Activated naive CD8-positive, alpha-beta T cell (primary cell): ENCODE measurements around the gene CCN6.
A peak's percentile ranks its signal among the peaks of the same experiment; 100 is the strongest.

Experiments used
- H3K27ac Mint-ChIP-seq: one replicate; pipeline ENCODE4 v1.8.0; 2021; ENCODE audit warnings: mixed read lengths
- H3K27me3 Mint-ChIP-seq: one replicate; pipeline ENCODE4 v1.8.0; 2021; ENCODE audit warnings: mixed read lengths
- H3K36me3 Mint-ChIP-seq: one replicate; pipeline ENCODE4 v1.8.0; 2021; ENCODE audit warnings: mixed read lengths
- H3K4me1 Mint-ChIP-seq: one replicate; pipeline ENCODE4 v1.8.0; 2021; ENCODE audit warnings: low read depth, mixed read lengths
- H3K4me3 Mint-ChIP-seq: one replicate; pipeline ENCODE4 v1.8.0; 2021; ENCODE audit warnings: mild to moderate bottlenecking, mixed read lengths
- H3K9me3 Mint-ChIP-seq: one replicate; pipeline ENCODE4 v1.8.0; 2021; ENCODE audit warnings: low read depth, mixed read lengths

CCN6 gene

DNA sequence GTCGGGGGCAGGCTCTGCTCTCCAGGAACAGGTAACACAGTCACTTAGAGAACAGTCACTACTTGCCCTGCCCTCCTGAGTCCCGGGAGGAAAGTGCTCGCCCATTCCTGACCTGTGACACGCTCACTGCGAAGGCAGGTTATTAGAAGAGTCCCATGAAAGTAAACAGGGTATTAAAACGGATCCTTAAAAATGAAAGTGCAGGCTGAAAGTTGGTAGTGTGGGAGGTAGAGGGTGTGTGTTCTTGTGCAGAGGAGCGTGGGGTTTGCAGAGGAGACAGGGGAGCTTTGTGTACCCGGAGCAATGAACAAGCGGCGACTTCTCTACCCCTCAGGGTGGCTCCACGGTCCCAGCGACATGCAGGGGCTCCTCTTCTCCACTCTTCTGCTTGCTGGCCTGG is at the start of gene CCN6:
Gene CCN6 (plus strand): TSS at position 104 of the 400 bp plus-strand sequence. CDS start 254 bp downstream, at position 358.
- Mint-ChIP-seq H3K27ac (no peak within 1 kb of the TSS), H3K36me3 (no peaks in the 10 kb centered on the region), H3K9me3 (no peaks in the 10 kb centered on the region)

DNA sequence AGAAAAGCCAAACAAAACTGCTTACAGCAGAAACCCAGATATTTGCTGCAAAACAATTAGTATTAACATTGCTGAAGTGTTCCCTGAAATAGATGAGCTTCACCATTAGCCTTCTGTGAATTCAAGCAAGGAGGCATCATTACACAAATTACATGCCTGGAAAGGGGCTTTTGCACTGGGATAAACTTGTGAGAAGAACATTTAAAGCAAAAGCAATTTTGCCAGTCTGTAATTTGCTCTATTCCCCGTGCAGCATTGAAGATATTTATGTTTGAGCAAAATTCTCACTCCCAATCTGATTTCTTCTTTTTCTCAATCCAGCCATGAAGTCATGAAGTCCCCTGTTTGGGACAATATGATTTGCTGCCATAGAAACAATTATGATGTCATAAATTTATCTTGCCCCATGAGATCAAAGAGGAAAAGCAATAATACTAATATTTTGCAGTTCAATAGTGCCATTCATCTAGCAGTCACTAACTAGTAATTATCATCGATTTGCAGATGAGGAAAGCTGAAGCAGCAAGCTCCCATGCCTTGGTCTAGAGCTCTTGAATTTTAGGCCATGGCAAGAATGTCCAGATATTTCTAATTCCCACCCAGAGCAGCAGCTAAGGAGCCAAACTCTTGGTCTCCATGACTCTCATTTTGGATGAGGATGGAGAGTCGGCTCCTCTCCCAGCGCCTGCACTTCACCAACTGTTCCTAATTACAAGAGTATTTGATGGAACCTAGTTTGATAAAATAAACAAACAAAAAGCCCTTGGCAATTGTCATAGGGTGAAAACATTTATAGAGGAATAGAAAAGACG is 49.5 kb upstream of the CCN6 start:
- H3K9me3 Mint-ChIP-seq, result no peaks in the 10 kb centered on the region
- peaks cover 12% of the 10 kb centered on the region for H3K4me1 Mint-ChIP-seq
- H3K27me3 Mint-ChIP-seq, result no peaks in the 10 kb centered on the region
- no peak overlapping the region for H3K27ac Mint-ChIP-seq
- H3K4me3 Mint-ChIP-seq, result no peak overlapping the region
- H3K36me3 Mint-ChIP-seq, result no peaks in the 10 kb centered on the region

More for the DNA sequence above, at the start of gene CCN6:
- H3K27me3 Mint-ChIP-seq, result no peaks in the 10 kb centered on the region
- no peak within 1 kb of the TSS for H3K4me3 Mint-ChIP-seq
- no peaks in the 10 kb centered on the region for H3K4me1 Mint-ChIP-seq

DNA sequence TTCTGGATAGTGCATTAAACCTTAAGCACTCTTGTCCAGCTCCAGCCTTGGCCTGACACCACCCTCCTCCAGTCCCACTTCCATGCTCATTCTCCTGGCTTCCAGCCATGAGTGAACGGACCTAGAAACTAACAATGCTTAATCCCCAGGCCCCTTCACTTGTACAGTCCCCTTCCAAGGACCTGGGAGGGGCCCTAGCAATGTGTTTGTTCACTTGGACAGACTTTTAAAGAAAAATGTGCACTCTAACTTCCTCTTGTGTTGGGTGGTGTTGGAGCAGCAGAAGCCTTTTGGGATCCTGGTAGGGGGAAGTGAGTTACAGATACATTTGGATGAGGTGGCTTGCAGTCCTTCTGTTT is 48.9 kb upstream of the CCN6 start:
- H3K36me3 Mint-ChIP-seq, result no peaks in the 10 kb centered on the region
- peaks cover 12% of the 10 kb centered on the region for H3K4me1 Mint-ChIP-seq
- H3K27ac Mint-ChIP-seq, result no peak overlapping the region
- no peak overlapping the region for H3K4me3 Mint-ChIP-seq
- no peaks in the 10 kb centered on the region for H3K9me3 Mint-ChIP-seq
- no peaks in the 10 kb centered on the region for H3K27me3 Mint-ChIP-seq

DNA sequence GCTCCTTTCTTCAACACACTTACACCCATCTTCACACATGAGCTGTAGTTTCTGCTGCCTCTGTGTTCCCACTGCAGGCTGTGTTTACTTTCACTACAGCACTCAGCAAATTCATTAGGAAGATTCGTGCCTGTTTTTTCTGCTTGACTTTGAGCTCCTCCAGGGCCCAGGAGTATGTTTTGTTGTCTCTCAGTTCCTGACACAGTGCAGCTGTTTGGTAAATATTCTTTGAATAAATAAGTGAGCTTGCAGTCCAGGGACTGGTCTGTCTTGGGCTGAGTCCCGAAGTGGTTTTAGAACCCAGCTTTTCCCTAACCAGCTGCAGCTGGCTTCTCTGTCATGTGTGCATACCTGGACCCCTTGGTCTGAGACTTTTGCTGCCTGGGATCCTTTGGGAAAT is 46.6 kb upstream of the CCN6 start:
- Mint-ChIP-seq H3K27me3 (no peaks in the 10 kb centered on the region), H3K4me1 (peaks cover 17% of the 10 kb centered on the region), H3K36me3 (no peaks in the 10 kb centered on the region), H3K9me3 (no peaks in the 10 kb centered on the region), H3K27ac (no peak overlapping the region), H3K4me3 (no peak overlapping the region)

DNA sequence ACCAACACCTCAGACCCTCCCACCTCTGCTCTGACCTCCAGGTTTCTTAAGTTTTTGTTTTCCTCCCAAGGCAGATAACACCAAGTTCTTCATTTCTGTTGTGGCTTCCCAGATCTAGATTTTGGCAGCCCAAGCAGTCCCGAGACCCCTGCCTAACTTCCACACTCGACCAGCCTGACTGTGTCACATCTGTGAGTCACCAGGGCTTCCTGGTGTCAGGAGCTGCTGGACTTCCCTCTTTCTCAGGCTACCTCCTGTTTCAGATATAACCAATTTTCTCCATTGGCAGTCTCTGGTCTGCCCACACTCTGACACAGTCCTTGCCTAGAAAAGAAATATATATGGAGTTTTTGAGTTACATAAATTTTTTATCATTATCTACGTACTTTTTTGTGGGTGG is 46.1 kb upstream of the CCN6 start:
- no peaks in the 10 kb centered on the region for H3K27me3 Mint-ChIP-seq
- no peaks in the 10 kb centered on the region for H3K9me3 Mint-ChIP-seq
- no peaks in the 10 kb centered on the region for H3K36me3 Mint-ChIP-seq
- peaks cover 18% of the 10 kb centered on the region for H3K4me1 Mint-ChIP-seq
- no peak overlapping the region for H3K27ac Mint-ChIP-seq
- H3K4me3 Mint-ChIP-seq, result no peak overlapping the region

GRCh38 chr6:112008482-112008881 is 45.4 kb upstream of the CCN6 start:
- Mint-ChIP-seq H3K27me3 (no peaks in the 10 kb centered on the region), H3K4me3 (no peak overlapping the region), H3K9me3 (no peaks in the 10 kb centered on the region), H3K4me1 (peaks cover 18% of the 10 kb centered on the region), H3K36me3 (no peaks in the 10 kb centered on the region), H3K27ac (peak overlapping the region; percentile 5)

GRCh38 chr6:112010328-112010727 is 43.6 kb upstream of the CCN6 start:
- H3K4me3 Mint-ChIP-seq, result no peak overlapping the region
- peaks cover 27% of the 10 kb centered on the region for H3K4me1 Mint-ChIP-seq
- no peaks in the 10 kb centered on the region for H3K36me3 Mint-ChIP-seq
- H3K9me3 Mint-ChIP-seq, result no peaks in the 10 kb centered on the region
- H3K27ac Mint-ChIP-seq, result peak overlapping the region; percentile 24
- no peaks in the 10 kb centered on the region for H3K27me3 Mint-ChIP-seq

GRCh38 chr6:112013051-112013450 is 40.9 kb upstream of the CCN6 start:
- Mint-ChIP-seq H3K4me1 (peaks cover 50% of the 10 kb centered on the region), H3K9me3 (no peaks in the 10 kb centered on the region), H3K4me3 (no peak overlapping the region), H3K27me3 (no peaks in the 10 kb centered on the region), H3K36me3 (no peaks in the 10 kb centered on the region), H3K27ac (peak overlapping the region; percentile 25)

- Mint-ChIP-seq H3K36me3 (no peaks in the 10 kb centered on the region), H3K27me3 (no peaks in the 10 kb centered on the region), H3K27ac (peak overlapping the region; percentile 89), H3K4me1 (peaks cover 56% of the 10 kb centered on the region), H3K9me3 (no peaks in the 10 kb centered on the region), H3K4me3 (no peak overlapping the region)
These were observed 39.4 kb upstream of the CCN6 start for GRCh38 chr6:112014483-112014882.

- Mint-ChIP-seq H3K27me3 (no peaks in the 10 kb centered on the region), H3K36me3 (no peaks in the 10 kb centered on the region), H3K4me1 (peaks cover 51% of the 10 kb centered on the region), H3K4me3 (peak overlapping the region; percentile 25), H3K9me3 (no peaks in the 10 kb centered on the region), H3K27ac (peak overlapping the region; percentile 89)
These were observed 38.2 kb upstream of the CCN6 start for GRCh38 chr6:112015725-112016124.

- Mint-ChIP-seq H3K4me1 (peaks cover 53% of the 10 kb centered on the region), H3K36me3 (no peaks in the 10 kb centered on the region), H3K9me3 (no peaks in the 10 kb centered on the region), H3K4me3 (peak overlapping the region; percentile 27), H3K27ac (peak overlapping the region; percentile 89), H3K27me3 (no peaks in the 10 kb centered on the region)
These were observed 37.6 kb upstream of the CCN6 start for GRCh38 chr6:112016320-112016719.

DNA sequence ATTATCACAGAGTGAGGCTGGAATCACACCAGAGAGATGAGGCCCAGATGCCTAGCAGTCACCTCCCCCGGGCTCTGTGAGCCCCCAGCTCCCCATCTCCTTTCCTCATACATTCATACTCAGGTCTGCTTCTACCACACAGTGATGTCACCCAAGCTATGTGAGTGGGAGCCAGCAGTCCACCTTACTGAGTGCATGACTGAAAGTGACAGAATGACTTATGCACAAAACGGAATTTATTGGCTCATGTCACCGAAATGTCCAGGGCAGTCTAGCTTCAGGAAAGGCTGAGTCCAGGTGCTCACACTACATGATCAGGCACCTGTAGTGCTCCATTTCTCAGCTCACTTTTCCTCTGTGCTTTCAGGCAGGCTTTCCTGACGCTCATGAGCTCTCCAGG is 36.7 kb upstream of the CCN6 start:
- no peaks in the 10 kb centered on the region for H3K36me3 Mint-ChIP-seq
- H3K4me3 Mint-ChIP-seq, result peak overlapping the region; percentile 27
- no peaks in the 10 kb centered on the region for H3K9me3 Mint-ChIP-seq
- peaks cover 60% of the 10 kb centered on the region for H3K4me1 Mint-ChIP-seq
- peak overlapping the region; percentile 89 for H3K27ac Mint-ChIP-seq
- no peaks in the 10 kb centered on the region for H3K27me3 Mint-ChIP-seq

DNA sequence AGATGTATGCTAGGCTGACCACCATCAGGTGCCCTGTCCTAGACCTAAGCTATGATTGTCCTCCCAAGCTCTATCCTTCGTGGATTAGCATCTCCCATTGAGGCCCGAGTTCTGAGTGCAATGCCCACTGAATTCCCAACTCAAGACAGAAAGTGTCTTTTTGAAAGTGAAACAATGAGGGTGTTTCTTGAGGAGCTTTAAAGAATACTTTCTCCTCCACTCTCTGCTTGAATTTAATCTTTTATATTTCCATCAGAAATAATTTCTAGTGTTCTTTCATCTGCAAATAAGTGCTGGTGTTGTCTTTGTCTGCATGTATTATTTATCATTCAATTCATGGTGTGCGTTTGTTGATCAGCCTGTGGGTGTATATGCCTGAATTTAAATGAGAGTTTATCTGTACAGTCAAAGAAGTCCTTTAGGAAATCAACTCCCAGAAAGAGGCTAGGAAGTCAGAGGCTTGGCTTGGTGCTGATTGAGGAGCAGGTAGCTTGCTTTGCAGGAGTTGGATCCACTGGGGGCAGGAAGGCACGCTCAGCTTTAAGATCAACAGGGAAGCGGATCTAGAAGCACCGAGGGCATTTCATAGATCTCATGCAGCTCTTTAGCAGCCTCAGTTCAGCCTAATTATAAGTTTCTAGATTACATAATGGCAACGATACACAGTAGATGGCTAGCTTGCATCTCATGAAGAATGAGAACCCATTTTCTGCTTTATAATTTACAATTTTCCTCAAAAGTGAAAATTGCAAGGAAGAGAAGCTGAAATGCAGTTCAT is 36.0 kb upstream of the CCN6 start:
- peak overlapping the region; percentile 89 for H3K27ac Mint-ChIP-seq
- H3K9me3 Mint-ChIP-seq, result no peaks in the 10 kb centered on the region
- no peaks in the 10 kb centered on the region for H3K27me3 Mint-ChIP-seq
- H3K4me3 Mint-ChIP-seq, result peak overlapping the region; percentile 27
- H3K4me1 Mint-ChIP-seq, result peaks cover 63% of the 10 kb centered on the region
- H3K36me3 Mint-ChIP-seq, result no peaks in the 10 kb centered on the region

GRCh38 chr6:112018619-112019416 is 35.1 kb upstream of the CCN6 start:
- no peaks in the 10 kb centered on the region for H3K27me3 Mint-ChIP-seq
- peaks cover 62% of the 10 kb centered on the region for H3K4me1 Mint-ChIP-seq
- H3K36me3 Mint-ChIP-seq, result peaks cover 4% of the 10 kb centered on the region
- no peak overlapping the region for H3K4me3 Mint-ChIP-seq
- peak overlapping the region; percentile 24 for H3K27ac Mint-ChIP-seq
- H3K9me3 Mint-ChIP-seq, result peaks cover 4% of the 10 kb centered on the region

- Mint-ChIP-seq H3K27ac (peak overlapping the region; percentile 24), H3K4me3 (no peak overlapping the region), H3K9me3 (peaks cover 10% of the 10 kb centered on the region), H3K27me3 (no peaks in the 10 kb centered on the region), H3K36me3 (peaks cover 9% of the 10 kb centered on the region), H3K4me1 (peaks cover 57% of the 10 kb centered on the region)
These were observed 34.3 kb upstream of the CCN6 start for GRCh38 chr6:112019589-112019988.
